GM12878 (cell line): ENCODE data around the gene ZGLP1. TPM values are rescaled to one million over a fixed set of nuclear protein-coding genes. Genes with fewer than 3 reads are reported as not detected.
A peak's percentile ranks its signal among the peaks of the same experiment; 100 is the strongest.

Experiments used
- ATAC-seq: fragments of 200-7000 bp; cut with Tn5 transposase; 3 replicates; pipeline ENCODE4 v1.9.1; 2020; ENCODE audit warnings: mild to moderate bottlenecking, moderate library complexity
- BruUV-seq: library from RNA; stranded (reverse); fragments of 400-500 nt; replicated peaks from 2 replicates; lab custom pipeline; 2021; lab: Mats Ljungman, UMichigan
- CTCF ChIA-PET: fragments of 300-600 bp; sonication (Branson Sonifier 250); formaldehyde crosslinking; extraction: SDS; loops from one replicate; lab custom pipeline; 2021; ENCODE audit warnings: inconsistent platforms; lab: Yijun Ruan, JAX
- POLR2A ChIA-PET: fragments of 350-600 bp; formaldehyde crosslinking; extraction: SDS; loops from one replicate; lab custom pipeline; 2021; ENCODE audit warnings: inconsistent platforms; lab: Charles Lee
- RAD21 ChIA-PET: fragments of 300-600 bp; sonication (Branson Sonifier 250); formaldehyde crosslinking; loops from one replicate; lab custom pipeline; 2023; ENCODE audit warnings: antibody characterized with exemption; ENCODE audit not compliant: unreplicated experiment; lab: Charles Lee
- SMC1A ChIA-PET: fragments of 300-600 bp; sonication (Branson Sonifier 250); formaldehyde crosslinking; loops from one replicate; lab custom pipeline; 2023; ENCODE audit not compliant: unreplicated experiment, uncharacterized antibody; lab: Charles Lee
- DNase-seq: peaks from one replicate; pipeline ENCODE4 v3.0.0-alpha.2; 2011; ENCODE audit warnings: low read depth, low spot score
- FAIRE-seq: peaks from 3 replicates; lab custom pipeline; 2011; peaks lifted over from hg19 to GRCh38; lab: Jason Lieb, UNC
- H2AFZ ChIP-seq: 2 replicates; pipeline ENCODE4 v1.6.0; 2011; ENCODE audit warnings: low read depth, low read length, control low read depth; ENCODE audit not compliant: control insufficient read depth
- H3K27ac ChIP-seq: 2 replicates; pipeline ENCODE4 v1.5.1; 2011; ENCODE audit warnings: control low read depth; ENCODE audit not compliant: control insufficient read depth, insufficient read depth
- H3K27me3 ChIP-seq, 2 experiments: replicated peaks in 1 of 2; 2 replicates each; pipeline versions ENCODE4 v1.6.0 to v1.6.1; 2011; ENCODE audit warnings: low read length in 1 of 2; ENCODE audit not compliant: control insufficient read depth in 2 of 2, insufficient read depth in 2 of 2
- H3K36me3 ChIP-seq, 2 experiments: 2 replicates each; pipeline ENCODE4 v1.5.1; 2011; ENCODE audit warnings: low read length in 1 of 2; ENCODE audit not compliant: control insufficient read depth in 2 of 2, insufficient read depth in 2 of 2
- H3K4me1 ChIP-seq: 2 replicates; pipeline ENCODE4 v1.6.1; 2011; ENCODE audit warnings: mild to moderate bottlenecking, low read length, moderate library complexity, mixed read lengths; ENCODE audit not compliant: control insufficient read depth, insufficient read depth
- H3K4me2 ChIP-seq: 2 replicates; pipeline ENCODE4 v1.6.0; 2011; ENCODE audit warnings: control low read depth; ENCODE audit not compliant: control insufficient read depth, insufficient read depth
- H3K4me3 ChIP-seq: fragments of 200-600 bp; sonication (generic); 2 replicates; pipeline ENCODE4 v1.5.1; 2016
- H3K79me2 ChIP-seq: 2 replicates; pipeline ENCODE4 v1.6.0; 2011; ENCODE audit warnings: low read length; ENCODE audit not compliant: control insufficient read depth, insufficient read depth
- H3K9ac ChIP-seq: 2 replicates; pipeline ENCODE4 v1.8.0; 2011; ENCODE audit warnings: low read length, control low read depth, mixed read lengths; ENCODE audit not compliant: control insufficient read depth, insufficient read depth
- H3K9me3 ChIP-seq: replicated peaks from 3 replicates; pipeline ENCODE4 v1.5.1; 2011; ENCODE audit warnings: mild to moderate bottlenecking, low read length; ENCODE audit not compliant: control insufficient read depth, insufficient read depth
- H4K20me1 ChIP-seq: 2 replicates; pipeline ENCODE4 v1.6.0; 2011; ENCODE audit not compliant: control insufficient read depth, insufficient read depth
- BCLAF1 ChIP-seq: fragments of 450-650 bp; IDR thresholded peaks from 2 replicates; pipeline ENCODE4 v1.6.1; 2017; ENCODE audit warnings: antibody characterized with exemption, mild to moderate bottlenecking, moderate library complexity
- EP300 ChIP-seq, 2 experiments: fragments of 150-350 bp in 1 of 2; IDR thresholded peaks; 2 replicates each; pipeline ENCODE4 v1.6.1; 2011 to 2012; ENCODE audit warnings: low read depth in 2 of 2, low read length in 2 of 2, borderline replicate concordance in 1 of 2, improper control_type of control experiment in 1 of 2, inconsistent platforms in 1 of 2; ENCODE audit not compliant: control insufficient read depth in 1 of 2
- FOXM1 ChIP-seq: IDR thresholded peaks from 2 replicates; pipeline ENCODE4 v1.6.1; 2012; ENCODE audit warnings: low read depth, mild to moderate bottlenecking, inconsistent platforms, low read length, moderate library complexity
- GABPA ChIP-seq: IDR thresholded peaks from 2 replicates; pipeline ENCODE4 v1.6.1; 2014; ENCODE audit warnings: antibody characterized with exemption, low read depth, mild to moderate bottlenecking, inconsistent platforms
- HDGF ChIP-seq: fragments of 450-650 bp; IDR thresholded peaks from 2 replicates; pipeline ENCODE4 v1.6.1; 2016; ENCODE audit warnings: antibody characterized with exemption
- IKZF2 ChIP-seq, 2 experiments: fragments of 450-650 bp; IDR thresholded peaks; 2 replicates each; pipeline ENCODE4 v1.6.1; 2017; ENCODE audit warnings: mild to moderate bottlenecking in 2 of 2, moderate library complexity in 2 of 2
- PAX5 ChIP-seq: IDR thresholded peaks from 2 replicates; pipeline ENCODE4 v1.6.1; 2011; ENCODE audit warnings: low read depth, low read length, borderline replicate concordance
- PKNOX1 ChIP-seq: fragments of 450-650 bp; IDR thresholded peaks from 2 replicates; pipeline ENCODE4 v1.6.1; 2016; ENCODE audit warnings: mild to moderate bottlenecking
- PML ChIP-seq: IDR thresholded peaks from 2 replicates; pipeline ENCODE4 v1.6.1; 2012; ENCODE audit warnings: low read length, inconsistent platforms
- POLR2AphosphoS2 ChIP-seq: IDR thresholded peaks from 2 replicates; pipeline ENCODE4 v1.6.1; 2011; ENCODE audit warnings: low read depth, mild to moderate bottlenecking, low read length, improper control_type of control experiment, moderate library complexity
- RAD21 ChIP-seq: IDR thresholded peaks from 2 replicates; pipeline ENCODE4 v1.6.1; 2011; ENCODE audit warnings: mild to moderate bottlenecking, low read depth, low read length, moderate library complexity; ENCODE audit not compliant: insufficient read depth
- RELA ChIP-seq: fragments of 450-650 bp; IDR thresholded peaks from 2 replicates; pipeline ENCODE4 v1.8.0; 2014; ENCODE audit warnings: borderline replicate concordance; ENCODE audit not compliant: partially characterized antibody
- RELB ChIP-seq: fragments of 450-650 bp; IDR thresholded peaks from 2 replicates; pipeline ENCODE4 v1.6.1; 2017; ENCODE audit warnings: low read depth, mild to moderate bottlenecking, moderate library complexity
- RUNX3 ChIP-seq: IDR thresholded peaks from 2 replicates; pipeline ENCODE4 v1.6.1; 2012; ENCODE audit warnings: low read length, inconsistent platforms
- SRF ChIP-seq, 2 experiments: IDR thresholded peaks; 2 replicates each; pipeline ENCODE4 v1.6.1; 2011; ENCODE audit warnings: low read depth in 2 of 2, low read length in 2 of 2, mild to moderate bottlenecking in 1 of 2, moderate library complexity in 1 of 2
- TCF3 ChIP-seq: IDR thresholded peaks from 2 replicates; pipeline ENCODE4 v1.6.1; 2012; ENCODE audit warnings: low read depth, mild to moderate bottlenecking, low read length, borderline replicate concordance; ENCODE audit not compliant: insufficient read depth
- ZBED1 ChIP-seq: IDR thresholded peaks from 2 replicates; pipeline ENCODE4 v1.6.1; 2016; ENCODE audit warnings: borderline replicate concordance
- WGBS: methylation state at CpG from one replicate; pipeline ENCODE4 v1.1.6; 2016; ENCODE audit warnings: low lambda C conversion rate; ENCODE audit not compliant: insufficient replicate concordance, insufficient coverage; ENCODE audit errors: missing lambda C conversion rate; 5-methylcytosine and 5-hydroxymethylcytosine counted together
- in situ Hi-C: fragments of 300-500 bp; cut with MboI; formaldehyde crosslinking; loops from 9 replicates; pipeline ENCODE4 v1.14.3; 2018; ENCODE audit warnings: mixed read lengths
- intact Hi-C: fragments of 100-400 bp; cut with micrococcal nuclease; formaldehyde crosslinking; loops from one replicate; pipeline ENCODE4 v1.14.2; 2022; ENCODE audit not compliant: unreplicated experiment
- polyA plus RNA-seq, 11 experiments: library from polyadenylated mRNA; depleted of rRNA in 4 of 11; unstranded in 6 of 11; stranded (reverse) in 5 of 11; fragments of >200 nt; fragmentation: Nextera tagmentation in 4 of 11; fragmentation: Illumina TruSeq in 1 of 11; extraction: Ambion mirVana in 4 of 11; extraction: Trizol in 1 of 11; gene quantifications; 1 replicate in 1 of 11; 2 replicates in 10 of 11; pipeline versions ENCODE4 v1.2.1 to v1.2.3, GENCODE V29; 2011 to 2016; ENCODE audit warnings: inconsistent platforms in 2 of 11, missing spikeins in 2 of 11, low read depth in 1 of 11
- total RNA-seq, 4 experiments: library from RNA; depleted of rRNA in 3 of 4; stranded (reverse); fragments of >200 nt in 3 of 4; fragmentation: Illumina TruSeq in 1 of 4; extraction: Trizol in 1 of 4; gene quantifications; 2 replicates each; pipeline versions ENCODE4 v1.2.1 to v1.2.3, GENCODE V29; 2013 to 2021

ZGLP1 gene
- total and polyA plus RNA-seq, 10 of the 15 experiments (the other 5 are each of a cell fraction or from before 2014, with no cell fraction given) = 0.29 to 5.6 (median 1.3) TPM

- in situ Hi-C loops = no loop called here
- POLR2A ChIA-PET = interaction anchor here (0.6 kb wide), 2 partner anchors 16 to 71 kb away, joined by 3 to 4 read pairs; no protein-coding TSS in a partner anchor
- Histone ChIP-seq H3K27me3 (no peaks in the 10 kb centered on the region), H4K20me1 (peaks cover 13% of the 10 kb centered on the region; the same call in 1 of the 2 replicates), H3K4me1 (peaks cover 41% of the 10 kb centered on the region), H2AFZ (no peak overlapping the region), H3K9me3 (no peaks in the 10 kb centered on the region), H3K9ac (no peak overlapping the region), H3K4me2 (no peak overlapping the region), H3K79me2 (peaks cover 18% of the 10 kb centered on the region), H3K4me3 (no peak overlapping the region), H3K36me3 (peaks cover 34 to 35% of the 10 kb centered on the region in 2 experiments; a peak in 3 of 4 replicates), H3K27ac (no peak overlapping the region)
- 85% methylated on average over 23 of the region's 23 CpGs for WGBS
- intact Hi-C loops = no loop called here
- DNase-seq (no peak), FAIRE-seq (no peak), ATAC-seq (no peak)
- no TSS peak for BruUV-seq
- CTCF ChIA-PET = no interaction called here
- SMC1A ChIA-PET = interaction anchor here (1.0 kb wide), 1 partner anchor 13 kb away, joined by 3 read pairs; the partner anchor contains the start of gene ICAM1
- RAD21 ChIA-PET = no interaction called here
- TF ChIP-seq RELB (no peak), GABPA (no peak), RUNX3 (0 out of 2 replicates have a peak, but pooled peaks have one; percentile 6), SRF (IDR thresholded peaks at IDR 0.05; ENCODE audit: low read depth in 2 of 2, low read length in 2 of 2) (no peak), POLR2AphosphoS2 (no peak), EP300 (IDR thresholded peaks at IDR 0.05; ENCODE audit: borderline replicate concordance in 1 of 2, control insufficient read depth in 1 of 2, low read depth in 2 of 2, low read length in 2 of 2) (no peak), PAX5 (no peak), HDGF (no peak), FOXM1 (0 out of 2 replicates have a peak, but pooled peaks have one; percentile 12), PKNOX1 (no peak), RELA (no peak), TCF3 (no peak), PML (0 out of 2 replicates have a peak, but pooled peaks have one; percentile 37), IKZF2 (IDR thresholded peaks at IDR 0.05) (no peak), RAD21 (no peak), ZBED1 (0 out of 2 replicates have a peak, but pooled peaks have one; percentile 30), BCLAF1 (no peak)
Observed at GRCh38 chr19:10283301-10284064, 26.1 kb downstream of the ZGLP1 start.
